Panc1 (cell line): Measurements from ENCODE around the gene KAT6B.

Experiments used
- POLR2AphosphoS5 ChIP-seq: IDR thresholded peaks from 2 replicates; pipeline ENCODE4 v1.6.1; 2012; ENCODE audit warnings: mild to moderate bottlenecking, low read depth, low read length, moderate library complexity
- REST ChIP-seq, 2 experiments: IDR thresholded peaks; 2 replicates each; pipeline ENCODE4 v1.6.1; 2011 to 2012; ENCODE audit warnings: low read depth in 2 of 2, control low read depth in 1 of 2, low read length in 1 of 2, mild to moderate bottlenecking in 1 of 2, moderate library complexity in 1 of 2; ENCODE audit not compliant: insufficient read depth in 1 of 2
- TCF7L2 ChIP-seq: IDR thresholded peaks from 2 replicates; pipeline ENCODE4 v1.6.1; 2011; ENCODE audit warnings: mild to moderate bottlenecking, low read depth, low read length, inconsistent platforms
- TF ChIP-seq, protein P1 (sequence below): fragments of 450-650 bp; IDR thresholded peaks from 2 replicates; pipeline ENCODE4 v1.5.1; 2017; ENCODE audit warnings: mild to moderate bottlenecking

GRCh38 chr10:74836877-74837276 lies 10.5 kb downstream of the KAT6B start:
- TF ChIP-seq, protein P1, sequence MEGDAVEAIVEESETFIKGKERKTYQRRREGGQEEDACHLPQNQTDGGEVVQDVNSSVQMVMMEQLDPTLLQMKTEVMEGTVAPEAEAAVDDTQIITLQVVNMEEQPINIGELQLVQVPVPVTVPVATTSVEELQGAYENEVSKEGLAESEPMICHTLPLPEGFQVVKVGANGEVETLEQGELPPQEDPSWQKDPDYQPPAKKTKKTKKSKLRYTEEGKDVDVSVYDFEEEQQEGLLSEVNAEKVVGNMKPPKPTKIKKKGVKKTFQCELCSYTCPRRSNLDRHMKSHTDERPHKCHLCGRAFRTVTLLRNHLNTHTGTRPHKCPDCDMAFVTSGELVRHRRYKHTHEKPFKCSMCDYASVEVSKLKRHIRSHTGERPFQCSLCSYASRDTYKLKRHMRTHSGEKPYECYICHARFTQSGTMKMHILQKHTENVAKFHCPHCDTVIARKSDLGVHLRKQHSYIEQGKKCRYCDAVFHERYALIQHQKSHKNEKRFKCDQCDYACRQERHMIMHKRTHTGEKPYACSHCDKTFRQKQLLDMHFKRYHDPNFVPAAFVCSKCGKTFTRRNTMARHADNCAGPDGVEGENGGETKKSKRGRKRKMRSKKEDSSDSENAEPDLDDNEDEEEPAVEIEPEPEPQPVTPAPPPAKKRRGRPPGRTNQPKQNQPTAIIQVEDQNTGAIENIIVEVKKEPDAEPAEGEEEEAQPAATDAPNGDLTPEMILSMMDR: no peak
- TF ChIP-seq POLR2AphosphoS5: no peak
- no peak for TF ChIP-seq TCF7L2
- TF ChIP-seq REST (IDR thresholded peaks at IDR 0.05; ENCODE audit: insufficient read depth in 1 of 2, low read depth in 2 of 2, low read length in 1 of 2): no peak
